Measurements from ENCODE around the gene IL37.

IL37 gene, protein sequence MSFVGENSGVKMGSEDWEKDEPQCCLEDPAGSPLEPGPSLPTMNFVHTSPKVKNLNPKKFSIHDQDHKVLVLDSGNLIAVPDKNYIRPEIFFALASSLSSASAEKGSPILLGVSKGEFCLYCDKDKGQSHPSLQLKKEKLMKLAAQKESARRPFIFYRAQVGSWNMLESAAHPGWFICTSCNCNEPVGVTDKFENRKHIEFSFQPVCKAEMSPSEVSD
- 0 reads per million in 2 donors for total RNA-seq

DNA sequence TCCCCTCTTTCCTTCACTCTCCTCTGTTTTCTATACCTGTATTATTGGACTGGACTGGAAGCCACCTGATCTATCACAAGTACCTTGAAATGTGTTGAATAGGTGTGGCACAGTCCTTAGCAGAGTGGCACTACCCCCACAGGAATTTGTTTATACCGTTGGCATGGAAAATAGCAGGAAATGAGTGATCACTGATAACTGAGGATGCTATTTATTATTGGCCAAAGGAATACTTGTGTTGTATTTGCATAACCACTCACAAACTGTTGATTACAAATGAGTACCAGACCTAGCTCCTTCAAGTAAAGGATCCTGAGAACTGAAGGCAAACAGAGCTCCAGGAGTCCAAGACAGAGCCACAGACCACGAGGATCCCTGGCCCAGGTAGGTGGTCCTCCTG lies at the start of gene IL37:
TSS of gene IL37 (plus strand) at position 301 of the 400 bp plus-strand sequence. CDS start 1,848 bp downstream, outside the sequence.
- no peak for DNase-seq

DNA sequence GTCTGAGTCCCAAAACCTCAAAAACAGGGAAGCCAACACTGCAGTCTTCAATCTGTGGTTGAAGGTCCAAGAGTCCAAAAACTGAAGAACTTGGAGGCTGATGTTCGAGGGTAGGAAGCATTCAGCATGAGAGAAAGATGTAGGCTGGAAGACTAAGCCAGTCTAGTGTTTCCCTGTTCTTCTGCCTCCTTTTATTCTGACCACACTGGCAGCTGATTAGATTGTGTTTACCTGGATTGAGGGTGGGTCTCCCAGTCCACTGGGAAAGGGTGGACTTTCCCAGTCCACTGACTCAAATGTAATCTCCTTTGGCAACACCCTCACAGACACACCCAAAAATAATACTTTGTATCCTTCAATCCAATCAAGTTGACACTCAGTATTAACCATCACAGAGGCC lies 46.9 kb upstream of the IL37 start:
- no peak for DNase-seq

DNA sequence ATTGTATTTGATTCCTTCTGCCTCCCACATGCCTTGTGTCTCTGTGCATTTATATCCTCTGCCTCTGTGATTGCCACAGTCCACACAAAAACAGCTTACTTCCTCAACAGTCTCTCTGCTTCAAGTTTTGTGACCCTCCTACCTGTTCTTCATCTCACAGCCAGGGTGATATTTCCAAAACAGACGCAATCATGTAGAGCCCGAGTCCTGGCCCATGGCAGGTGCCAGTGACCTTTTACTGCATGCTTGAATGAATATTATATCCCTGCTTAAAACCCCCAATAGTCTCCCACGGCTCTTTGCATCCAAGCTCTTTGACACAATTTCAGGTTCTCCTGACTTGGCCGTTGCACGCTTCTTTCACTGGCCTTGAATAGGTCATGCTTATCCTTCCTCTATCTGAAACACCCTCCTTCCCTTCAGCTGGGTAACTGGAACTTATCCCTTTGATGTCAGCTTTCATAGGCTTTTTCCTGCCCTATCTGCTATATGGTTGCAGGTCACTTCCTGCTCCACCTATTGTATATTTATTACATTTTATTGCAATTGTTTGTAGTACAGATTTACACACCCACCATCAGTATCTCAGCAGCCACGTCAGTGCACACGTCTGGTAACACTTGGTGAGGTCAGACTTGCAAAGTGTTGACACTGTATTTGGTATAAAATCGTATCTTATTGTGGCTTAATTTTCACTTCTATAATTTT lies 44.7 kb upstream of the IL37 start:
- no peak for DNase-seq

DNA sequence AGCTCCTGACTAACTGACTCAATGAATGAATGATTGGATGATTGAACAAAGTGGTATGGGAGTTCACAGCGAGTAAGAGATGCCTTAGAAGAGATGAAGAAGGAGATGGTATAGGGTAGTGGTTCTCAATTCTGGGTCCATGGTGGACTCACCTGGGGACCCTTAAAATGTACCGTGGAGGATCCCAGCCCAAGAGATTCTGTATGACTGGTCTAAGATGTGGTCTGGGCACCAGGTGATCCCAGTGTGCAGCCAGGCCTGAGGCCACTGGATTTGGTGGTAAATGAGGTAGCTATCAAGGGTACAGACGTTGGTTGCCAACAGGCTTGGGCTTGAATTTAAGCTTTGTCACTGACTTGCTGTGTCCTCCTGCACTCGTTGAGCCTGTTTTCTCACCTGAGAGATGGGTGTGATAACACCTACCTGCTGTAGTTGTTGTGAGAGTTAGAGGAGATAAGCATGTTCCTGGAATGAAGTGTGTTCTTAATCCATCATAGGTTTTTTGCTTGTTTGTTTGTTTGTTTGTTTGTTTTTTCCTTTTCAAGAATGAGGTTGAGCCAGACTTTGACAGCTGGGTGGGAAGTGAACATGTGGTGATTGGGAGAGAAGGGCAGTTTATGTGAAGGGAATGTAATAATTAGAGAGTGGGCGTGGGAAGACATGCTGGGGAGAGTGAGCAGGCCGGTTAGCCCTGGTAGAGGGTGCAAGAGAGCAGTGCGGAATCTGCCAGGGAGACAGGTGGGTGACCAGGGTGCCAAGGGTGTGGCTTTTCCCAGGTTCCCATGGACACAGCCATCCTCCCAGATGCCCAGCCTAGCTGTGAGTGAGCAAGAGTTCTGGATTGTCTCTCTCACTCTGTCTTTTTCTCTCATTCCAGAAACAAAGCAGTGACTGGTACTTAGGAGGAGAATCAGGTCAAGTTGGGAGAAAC lies 43.0 kb upstream of the IL37 start:
- no peak for DNase-seq

DNA sequence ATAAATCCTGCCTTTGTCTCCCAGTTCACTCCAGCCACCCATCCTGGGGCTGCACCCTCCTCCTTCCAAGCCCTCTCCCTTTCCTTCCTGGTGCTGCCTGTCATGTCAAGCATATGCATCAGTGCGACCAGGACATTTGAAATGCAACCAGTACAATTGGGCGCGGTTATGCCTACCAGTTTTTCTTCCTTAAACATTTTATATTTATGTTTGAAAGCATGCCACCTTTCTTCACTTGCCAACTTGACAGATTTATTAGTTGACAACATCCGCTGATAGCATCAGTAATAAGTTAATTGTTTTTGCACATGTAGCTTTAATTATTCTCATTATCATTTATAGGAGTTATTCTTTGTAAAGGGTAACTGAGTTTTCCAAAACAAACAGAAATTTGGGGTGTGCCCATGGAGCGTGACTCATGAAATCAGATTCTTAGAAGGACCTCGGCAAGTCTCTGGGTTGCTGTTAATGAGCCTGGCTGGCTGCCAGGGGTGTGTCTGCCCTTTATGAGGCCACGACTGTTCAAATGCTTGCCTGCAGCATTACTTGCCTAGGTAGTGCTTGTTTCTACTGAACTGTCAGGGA lies 41.6 kb upstream of the IL37 start:
- DNase-seq, result no peak

DNA sequence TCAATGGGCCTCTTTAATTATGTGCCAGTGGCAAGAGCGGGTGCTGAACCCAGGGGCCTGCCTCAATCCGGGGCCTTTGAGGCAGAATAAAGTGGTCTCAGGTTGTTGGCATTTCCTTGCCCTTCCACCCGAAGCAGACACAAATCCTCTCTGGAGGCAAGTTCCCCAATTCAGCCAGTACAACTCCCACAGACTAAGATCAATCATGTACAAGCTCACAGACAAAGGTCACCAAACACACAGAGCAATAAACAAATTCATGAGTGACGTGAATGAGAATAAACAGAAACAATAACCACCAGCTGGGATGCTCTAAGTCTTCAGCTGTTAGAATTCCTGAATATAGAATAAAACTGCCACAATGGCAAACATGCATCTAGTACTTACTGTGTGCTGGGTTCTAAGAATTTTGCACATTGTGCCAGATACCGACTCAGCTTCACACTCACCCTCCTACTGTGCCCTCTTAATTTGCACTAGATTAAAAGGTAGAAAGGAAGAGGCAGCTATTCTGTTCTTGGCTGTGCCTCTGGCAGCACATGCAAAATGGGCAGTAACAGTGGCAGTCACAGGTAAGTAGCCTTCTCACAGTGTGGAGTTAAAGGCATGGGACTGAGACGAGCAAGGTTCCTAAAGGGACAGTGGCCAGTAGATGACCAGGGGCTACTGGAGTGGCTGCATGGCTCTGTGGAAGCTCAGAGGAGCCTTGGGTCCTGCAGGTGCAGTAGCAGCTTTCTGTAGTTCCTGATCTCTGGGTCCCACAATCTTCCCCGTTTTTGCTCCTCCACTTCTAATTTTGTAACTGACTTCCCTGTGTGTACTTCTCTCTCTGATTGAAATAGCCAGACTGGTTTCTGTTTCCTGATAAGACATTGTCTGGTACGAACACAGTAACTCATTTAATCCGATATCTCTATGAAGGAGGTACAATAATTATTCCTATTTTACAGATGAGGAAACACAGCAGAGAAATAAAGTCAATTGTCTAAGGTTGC lies 39.8 kb upstream of the IL37 start:
- no peak for DNase-seq

DNA sequence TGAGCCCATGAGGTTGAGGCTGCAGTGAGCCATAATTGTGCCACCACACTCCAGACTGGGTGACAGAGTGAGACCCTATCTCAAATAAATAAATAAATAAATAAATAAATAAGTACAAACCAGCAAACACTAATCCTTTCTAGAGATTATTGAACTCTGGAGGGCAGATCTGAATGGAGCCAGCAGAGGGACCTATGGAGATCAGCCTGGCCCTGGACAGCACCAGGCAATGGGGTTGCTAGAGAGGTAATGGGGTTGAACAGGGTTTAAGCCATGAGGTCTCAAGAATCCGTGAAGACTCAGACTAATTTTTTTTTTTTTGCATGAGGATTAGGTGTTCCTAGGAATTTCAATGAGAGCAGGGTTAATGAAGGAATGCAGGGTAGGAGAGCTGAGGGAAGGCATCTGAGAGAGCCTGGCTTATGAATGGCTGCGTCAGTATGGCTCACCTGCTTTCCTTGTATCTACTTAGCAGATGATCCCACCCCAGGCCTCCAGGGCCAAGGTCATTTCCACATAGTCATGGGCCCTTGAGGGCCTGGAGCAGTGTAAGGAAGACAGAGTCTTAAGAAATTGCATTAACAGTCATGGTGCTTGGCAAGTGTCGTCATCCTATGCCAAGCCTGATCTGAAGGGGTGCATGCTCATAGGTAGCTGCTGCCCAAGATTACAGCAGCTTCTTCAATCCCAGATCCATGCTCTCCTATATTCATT lies 34.6 kb upstream of the IL37 start:
- no peak for DNase-seq

DNA sequence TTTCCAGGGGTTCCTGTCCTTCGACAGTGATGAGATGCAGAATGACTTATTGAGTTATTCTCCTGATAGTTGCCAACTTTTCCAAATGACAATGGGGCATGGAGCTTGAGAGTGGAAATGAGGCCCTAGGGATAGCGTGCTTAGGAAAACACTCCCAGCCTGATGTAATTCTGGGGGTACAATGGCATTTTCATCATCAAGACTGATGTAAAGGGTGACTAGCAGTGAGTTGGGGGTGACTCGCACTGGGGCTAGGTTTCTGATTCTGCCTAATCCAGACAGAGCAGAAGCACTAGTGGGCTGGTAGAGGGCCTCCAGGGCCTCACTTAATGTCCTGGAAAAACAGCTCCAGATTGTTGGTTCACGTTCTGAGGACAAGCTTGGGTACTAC lies 34.0 kb upstream of the IL37 start:
- DNase-seq, result no peak

DNA sequence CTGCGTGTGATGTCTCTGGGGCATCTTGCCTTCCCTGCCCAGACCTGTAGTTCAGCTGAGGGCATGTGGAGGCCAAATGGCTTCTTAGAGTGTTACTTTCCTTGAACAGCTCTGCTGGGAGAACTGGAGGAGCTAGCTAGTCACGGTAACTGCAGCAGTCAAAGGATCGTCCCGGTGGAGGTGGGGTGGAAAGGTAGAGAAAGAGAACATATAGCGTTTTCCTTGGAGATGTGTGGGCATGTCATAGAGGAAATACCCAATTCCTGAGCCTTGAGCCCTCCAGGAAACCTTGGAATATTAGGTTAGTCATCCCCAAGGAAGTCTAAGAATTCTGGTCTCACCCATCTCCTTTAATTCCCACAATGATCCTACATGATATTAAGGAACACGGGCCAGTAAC lies 33.5 kb upstream of the IL37 start:
- no peak for DNase-seq

DNA sequence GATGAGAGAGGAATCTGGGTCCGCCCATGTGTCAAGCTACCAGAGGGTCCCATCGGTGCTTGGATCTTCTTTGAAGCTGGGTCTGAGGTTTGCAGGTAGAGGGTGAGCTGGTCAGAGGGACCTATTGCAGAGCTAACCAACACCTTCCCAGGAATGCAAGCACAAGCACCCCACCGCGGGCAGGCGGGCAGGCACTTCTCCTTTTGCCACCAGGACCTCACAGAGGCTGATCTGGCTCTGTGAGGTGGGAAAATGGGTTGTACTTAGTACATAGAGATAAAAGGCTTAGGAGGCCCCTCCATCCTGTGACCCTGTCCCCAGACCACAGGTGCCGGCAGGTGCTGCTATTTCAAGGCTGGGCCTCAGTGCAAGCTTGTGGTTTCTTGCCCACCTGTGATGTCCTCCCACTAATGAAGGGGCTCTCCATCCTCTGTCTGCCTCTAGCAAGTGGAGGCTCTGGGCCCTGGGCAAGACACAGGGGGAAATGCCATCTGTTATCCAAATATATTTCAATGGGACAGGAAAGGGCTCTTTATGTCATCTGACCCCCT lies 31.4 kb upstream of the IL37 start:
- no peak for DNase-seq

DNA sequence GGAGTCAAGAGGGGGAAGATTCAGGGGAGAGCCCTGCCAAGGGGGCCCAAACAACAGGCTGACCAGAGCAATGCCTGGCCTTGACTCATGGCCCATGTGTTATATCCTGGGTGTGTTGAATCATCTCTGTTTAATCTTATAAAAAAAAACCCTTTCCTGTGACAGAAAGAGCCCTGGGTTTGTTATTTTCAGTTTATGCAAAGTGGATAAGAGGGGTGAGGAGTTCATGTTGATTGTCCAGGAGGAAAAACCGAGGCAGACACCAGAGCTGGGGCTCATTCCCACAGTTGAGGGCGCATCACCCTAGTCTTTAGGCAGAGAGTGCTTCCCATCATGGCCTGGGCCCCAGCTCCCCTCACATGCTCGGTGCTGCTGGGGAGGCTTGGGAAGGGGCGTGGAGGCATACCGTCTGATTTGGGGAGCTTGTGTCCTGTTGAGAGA lies 30.9 kb upstream of the IL37 start:
- no peak for DNase-seq

DNA sequence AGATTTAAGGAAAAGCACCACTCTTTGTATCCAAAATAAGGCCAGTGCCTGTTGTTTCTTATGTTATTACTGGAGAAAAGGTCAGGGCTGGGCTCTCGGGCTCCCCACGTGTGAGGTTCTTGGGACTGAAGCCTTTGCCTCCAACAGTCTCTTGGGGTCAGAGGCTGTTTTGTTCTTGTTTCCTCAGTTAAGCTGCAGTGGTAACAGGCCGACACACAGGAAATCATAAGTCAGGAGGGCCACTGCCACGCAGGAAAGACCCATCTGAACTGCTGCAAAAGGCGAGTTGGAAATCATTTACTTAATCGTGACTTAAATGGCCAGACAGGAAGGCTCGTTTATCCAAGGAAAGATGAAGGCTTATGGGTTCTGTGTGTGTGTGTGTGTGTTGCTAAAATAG lies 30.3 kb upstream of the IL37 start:
- DNase-seq, result no peak

DNA sequence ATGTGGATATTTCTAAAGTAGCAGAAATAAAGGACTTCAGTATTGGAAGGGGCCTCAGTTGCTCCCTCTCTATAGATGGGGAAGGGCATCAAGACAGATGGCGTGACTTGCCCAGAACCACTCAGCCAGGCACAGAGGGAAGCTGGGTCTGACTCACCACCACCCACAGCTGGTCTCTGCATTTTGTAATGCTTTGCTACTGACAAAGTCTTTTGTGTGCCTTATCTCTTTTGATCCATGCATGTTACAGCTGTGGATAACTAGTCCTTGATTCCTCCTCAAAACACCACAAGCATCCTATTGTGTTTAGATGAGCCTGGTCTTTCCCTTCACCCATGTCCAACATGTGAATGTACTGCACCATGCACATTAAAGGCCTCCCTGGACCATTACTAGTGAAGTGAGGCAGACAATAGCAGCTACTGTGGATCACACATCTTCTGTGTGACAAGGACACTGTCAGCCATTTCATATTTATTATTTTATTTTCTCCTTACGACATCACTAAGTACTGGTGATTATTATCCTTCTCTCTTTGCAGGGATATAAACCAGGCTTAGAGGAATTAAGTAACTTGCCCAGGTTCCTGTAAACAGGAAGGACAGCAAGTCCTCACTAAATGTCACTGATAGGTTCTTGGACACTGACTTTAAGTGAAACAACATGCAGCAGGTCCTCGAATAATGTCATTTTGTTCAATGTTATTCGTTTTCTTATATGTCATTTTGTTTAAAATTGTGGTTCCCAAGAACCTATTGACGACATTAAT lies 29.6 kb upstream of the IL37 start:
- DNase-seq, result no peak

DNA sequence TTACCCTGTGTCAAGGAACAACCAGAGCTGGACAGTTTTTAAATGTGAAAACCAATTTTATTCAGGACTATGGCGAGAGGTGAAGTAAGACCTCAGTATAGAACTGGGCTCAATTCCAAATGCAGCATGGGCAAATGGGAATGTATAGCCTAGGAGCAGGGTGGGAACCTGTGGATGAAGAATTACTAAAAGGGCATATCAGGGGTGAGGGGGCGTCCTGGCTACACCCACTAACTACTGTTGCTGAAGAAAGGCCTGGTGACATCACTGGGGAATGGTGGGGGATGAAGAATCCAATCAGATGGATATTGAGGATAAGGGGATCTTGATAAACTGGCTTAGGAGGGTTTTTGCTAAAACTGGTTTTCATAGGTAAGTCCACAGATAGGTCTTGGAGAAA lies 27.3 kb upstream of the IL37 start:
- DNase-seq, result no peak

DNA sequence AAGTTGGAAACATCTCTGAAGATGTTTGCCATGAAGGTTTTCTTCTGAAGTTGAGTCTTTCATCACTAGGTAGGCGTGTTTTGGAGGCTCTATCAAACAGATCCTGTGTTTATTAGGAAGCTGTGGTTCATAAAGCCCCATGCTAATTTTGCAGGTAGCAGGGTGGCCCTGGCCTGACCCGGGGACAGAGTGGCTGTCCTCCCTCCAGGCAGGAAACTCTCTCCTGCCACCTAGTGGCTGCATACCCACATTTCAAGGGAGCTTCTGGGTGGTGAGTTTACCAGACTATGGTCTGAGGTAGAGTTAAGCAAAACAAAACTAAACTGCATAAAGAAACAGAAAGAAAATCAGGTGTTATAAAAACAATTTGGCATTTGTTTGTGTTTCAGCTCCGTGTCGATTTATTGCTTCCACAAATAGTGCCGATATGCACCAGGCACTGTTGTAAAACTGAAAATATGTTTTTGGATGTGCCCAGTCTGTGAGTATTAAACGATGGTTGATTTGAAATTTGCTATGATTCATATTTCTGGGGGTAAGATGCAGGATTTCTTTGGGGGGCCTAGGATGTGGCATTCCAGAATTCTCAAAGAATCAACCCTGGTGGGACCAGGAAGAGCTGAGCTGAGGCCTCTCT lies 26.0 kb upstream of the IL37 start:
- peak; percentile 57 for DNase-seq

DNA sequence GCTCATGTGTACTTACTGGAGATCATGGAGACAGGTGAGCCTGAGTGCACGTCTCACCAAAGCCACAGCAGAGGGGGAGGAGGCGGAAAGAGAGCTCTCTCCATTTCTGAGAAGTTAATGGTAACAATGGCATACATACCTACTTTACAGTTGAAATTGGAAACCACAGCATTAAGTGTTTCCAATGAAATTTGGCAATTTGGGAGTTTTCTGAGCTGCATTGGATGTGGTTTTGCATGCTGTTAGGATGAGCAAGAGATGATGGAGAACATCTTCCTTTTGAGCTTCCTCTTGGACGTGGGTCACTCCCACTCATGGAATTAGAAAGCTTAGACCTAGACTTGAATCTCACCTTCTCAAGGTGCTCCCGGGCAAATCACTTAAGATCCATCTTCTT lies 25.5 kb upstream of the IL37 start:
- DNase-seq, result no peak

DNA sequence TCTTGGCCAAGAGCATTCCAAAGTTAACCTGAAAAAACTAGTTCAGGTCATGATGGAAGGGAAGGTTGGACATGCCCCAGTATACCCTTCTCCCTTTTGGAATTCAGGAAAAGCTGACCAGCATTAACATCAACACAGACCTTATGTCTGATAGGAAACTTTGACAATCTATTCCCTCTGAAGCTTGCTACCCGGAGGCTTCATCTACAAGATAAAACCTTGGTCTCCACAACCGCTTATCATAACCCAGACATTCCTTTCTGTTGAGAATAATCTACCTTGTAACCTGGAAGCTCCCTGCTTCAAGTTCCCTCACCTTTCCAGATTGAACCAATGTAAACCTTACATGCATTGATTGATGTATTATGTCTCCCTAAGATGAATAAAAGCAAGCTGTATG lies 24.7 kb upstream of the IL37 start:
- no peak for DNase-seq

DNA sequence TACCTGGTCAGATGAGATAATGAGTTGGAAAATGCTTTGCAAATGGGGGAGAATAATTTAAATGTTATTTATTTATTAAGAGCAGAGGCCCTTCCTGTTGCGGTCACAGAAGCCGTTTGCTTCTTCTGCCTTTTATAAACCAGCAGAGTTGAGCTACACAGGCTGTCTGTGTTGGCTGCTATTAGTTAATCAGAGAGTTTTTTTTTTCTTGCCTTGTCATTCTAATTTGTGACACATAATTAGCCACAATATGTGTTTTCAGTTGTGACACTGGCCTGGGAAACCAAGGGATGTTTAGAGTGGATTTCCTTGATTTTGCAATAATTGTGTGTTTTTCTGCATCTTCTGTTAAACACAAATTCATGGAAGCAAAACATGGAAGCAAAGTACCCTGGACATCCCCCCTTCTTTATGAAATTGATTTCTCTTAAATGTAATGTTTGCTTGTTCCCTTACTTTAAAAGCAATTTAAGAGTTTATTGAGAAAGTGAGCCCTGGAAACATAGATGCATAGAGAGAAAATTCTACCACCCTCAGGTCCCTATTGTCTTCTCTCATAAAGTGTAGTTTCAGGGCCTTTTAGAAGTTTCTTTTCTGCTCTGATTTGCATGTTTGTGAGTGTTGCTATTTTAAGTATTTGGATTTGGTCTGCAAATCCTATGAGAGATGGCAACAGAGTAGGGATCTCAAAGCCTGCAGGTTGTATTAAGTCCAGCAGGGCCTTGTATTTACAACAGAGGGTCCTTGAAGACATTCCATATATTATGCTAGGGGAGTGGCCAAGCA lies 22.8 kb upstream of the IL37 start:
- no peak for DNase-seq

DNA sequence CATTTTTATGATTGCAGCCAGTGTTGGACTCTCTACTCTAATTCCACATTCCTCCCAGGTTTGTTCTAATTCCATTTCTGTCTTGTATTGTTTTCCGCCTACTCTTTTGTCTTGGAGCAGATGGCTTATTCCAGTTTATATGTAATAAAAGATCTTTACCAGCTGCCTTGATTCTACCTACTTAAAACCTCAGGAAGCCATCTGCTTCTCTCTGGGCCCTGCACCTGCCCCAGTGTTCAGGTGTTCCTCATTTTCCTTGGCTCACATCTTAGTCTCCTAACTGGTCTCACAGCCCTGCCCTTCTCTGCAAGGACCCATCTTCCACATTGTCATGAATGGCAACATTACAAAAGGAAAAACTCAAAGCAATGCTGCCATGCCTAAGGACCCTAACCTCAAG lies 21.0 kb upstream of the IL37 start:
- DNase-seq, result no peak
